ENCODE measurements around the gene BABAM1. TPM values are rescaled to one million over a fixed set of nuclear protein-coding genes. Genes with fewer than 3 reads are reported as not detected.

Gene BABAM1
- total and polyA plus RNA-seq, 9 of the 15 experiments (the other 6 are each of a cell fraction or from before 2014, with no cell fraction given) = 14.7 to 160 (median 113) TPM

DNA sequence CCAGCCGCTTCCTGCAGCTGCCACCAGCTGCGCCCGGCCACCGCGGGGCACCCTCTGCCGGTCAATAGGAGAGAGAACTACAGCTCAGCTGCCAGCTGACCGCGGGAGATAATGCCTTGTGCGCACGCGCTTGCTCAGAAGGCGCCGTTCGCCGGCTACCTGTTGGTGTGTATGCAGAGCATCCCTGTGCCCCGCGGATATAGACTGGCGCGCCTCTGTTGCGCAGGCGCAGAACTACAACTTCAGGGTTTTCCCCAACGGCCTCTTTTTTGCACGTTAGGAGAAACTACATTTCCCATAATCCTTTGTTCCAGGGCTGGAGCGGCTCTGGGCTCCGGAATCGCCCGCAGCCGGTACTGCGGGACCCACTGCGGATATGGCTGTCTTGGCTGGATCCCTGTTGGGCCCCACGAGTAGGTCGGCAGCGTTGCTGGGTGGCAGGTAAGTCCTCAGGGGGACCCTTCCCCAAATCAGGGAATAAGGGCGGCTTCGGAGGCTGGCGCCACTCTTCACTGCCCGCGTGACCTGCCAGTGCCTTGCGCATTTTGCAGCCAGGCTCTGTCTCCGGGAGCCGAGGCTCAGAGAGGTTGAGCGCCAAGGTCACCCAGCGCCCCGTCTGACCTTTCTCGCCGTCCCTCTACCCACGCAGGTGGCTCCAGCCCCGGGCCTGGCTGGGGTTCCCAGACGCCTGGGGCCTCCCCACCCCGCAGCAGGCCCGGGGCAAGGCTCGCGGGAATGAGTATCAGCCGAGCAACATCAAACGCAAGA is 38.5 kb downstream of the BABAM1 start, which contains the start of gene MRPL34 (continued):
- TF ChIP-seq, protein P1, sequence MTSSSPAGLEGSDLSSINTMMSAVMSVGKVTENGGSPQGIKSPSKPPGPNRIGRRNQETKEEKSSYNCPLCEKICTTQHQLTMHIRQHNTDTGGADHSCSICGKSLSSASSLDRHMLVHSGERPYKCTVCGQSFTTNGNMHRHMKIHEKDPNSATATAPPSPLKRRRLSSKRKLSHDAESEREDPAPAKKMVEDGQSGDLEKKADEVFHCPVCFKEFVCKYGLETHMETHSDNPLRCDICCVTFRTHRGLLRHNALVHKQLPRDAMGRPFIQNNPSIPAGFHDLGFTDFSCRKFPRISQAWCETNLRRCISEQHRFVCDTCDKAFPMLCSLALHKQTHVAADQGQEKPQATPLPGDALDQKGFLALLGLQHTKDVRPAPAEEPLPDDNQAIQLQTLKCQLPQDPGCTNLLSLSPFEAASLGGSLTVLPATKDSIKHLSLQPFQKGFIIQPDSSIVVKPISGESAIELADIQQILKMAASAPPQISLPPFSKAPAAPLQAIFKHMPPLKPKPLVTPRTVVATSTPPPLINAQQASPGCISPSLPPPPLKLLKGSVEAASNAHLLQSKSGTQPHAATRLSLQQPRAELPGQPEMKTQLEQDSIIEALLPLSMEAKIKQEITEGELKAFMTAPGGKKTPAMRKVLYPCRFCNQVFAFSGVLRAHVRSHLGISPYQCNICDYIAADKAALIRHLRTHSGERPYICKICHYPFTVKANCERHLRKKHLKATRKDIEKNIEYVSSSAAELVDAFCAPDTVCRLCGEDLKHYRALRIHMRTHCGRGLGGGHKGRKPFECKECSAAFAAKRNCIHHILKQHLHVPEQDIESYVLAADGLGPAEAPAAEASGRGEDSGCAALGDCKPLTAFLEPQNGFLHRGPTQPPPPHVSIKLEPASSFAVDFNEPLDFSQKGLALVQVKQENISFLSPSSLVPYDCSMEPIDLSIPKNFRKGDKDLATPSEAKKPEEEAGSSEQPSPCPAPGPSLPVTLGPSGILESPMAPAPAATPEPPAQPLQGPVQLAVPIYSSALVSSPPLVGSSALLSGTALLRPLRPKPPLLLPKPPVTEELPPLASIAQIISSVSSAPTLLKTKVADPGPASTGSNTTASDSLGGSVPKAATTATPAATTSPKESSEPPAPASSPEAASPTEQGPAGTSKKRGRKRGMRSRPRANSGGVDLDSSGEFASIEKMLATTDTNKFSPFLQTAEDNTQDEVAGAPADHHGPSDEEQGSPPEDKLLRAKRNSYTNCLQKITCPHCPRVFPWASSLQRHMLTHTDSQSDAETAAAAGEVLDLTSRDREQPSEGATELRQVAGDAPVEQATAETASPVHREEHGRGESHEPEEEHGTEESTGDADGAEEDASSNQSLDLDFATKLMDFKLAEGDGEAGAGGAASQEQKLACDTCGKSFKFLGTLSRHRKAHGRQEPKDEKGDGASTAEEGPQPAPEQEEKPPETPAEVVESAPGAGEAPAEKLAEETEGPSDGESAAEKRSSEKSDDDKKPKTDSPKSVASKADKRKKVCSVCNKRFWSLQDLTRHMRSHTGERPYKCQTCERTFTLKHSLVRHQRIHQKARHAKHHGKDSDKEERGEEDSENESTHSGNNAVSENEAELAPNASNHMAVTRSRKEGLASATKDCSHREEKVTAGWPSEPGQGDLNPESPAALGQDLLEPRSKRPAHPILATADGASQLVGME (CRISPR knock-in tag; IDR thresholded peaks at IDR 0.05) = no peak
- TF ChIP-seq FOXK1 (CRISPR knock-in tag; IDR thresholded peaks at IDR 0.05; ENCODE audit: borderline replicate concordance) (0 out of 2 replicates have a peak, but pooled peaks have one; percentile 60), LEF1 (IDR thresholded peaks at IDR 0.05) (0 out of 2 replicates have a peak, but pooled peaks have one; percentile 47), ZNF655 (CRISPR knock-in tag; IDR thresholded peaks at IDR 0.05) (no peak), SREBF2 (CRISPR knock-in tag; IDR thresholded peaks at IDR 0.05) (no peak), ZNF507 (tag; conservative IDR thresholded peaks at IDR 0.05) (no peak), TCF7 (IDR thresholded peaks at IDR 0.05; ENCODE audit: borderline replicate concordance) (no peak), POLR2G (IDR thresholded peaks at IDR 0.05; ENCODE audit: low read depth, low read length) (peak; percentile 87), CBX2 (IDR thresholded peaks at IDR 0.05; ENCODE audit: insufficient read depth, low read length, poor library complexity, severe bottlenecking) (no peak), FOXK2 (conservative IDR thresholded peaks at IDR 0.05 in 1 of 2, IDR thresholded peaks at IDR 0.05 in 1 of 2; ENCODE audit: low read depth in 2 of 2) (peak; percentile 65 to 78), ZSCAN32 (CRISPR knock-in tag; IDR thresholded peaks at IDR 0.05) (no peak), ZNF444 (CRISPR knock-in tag; IDR thresholded peaks at IDR 0.05) (no peak), RNF2 (IDR thresholded peaks at IDR 0.05) (no peak), ZNF324 (CRISPR knock-in tag; IDR thresholded peaks at IDR 0.05) (no peak), PCBP1 (IDR thresholded peaks at IDR 0.05; ENCODE audit: low read depth, low read length, poor library complexity, severe bottlenecking) (peak; percentile 38), SIX5 (IDR thresholded peaks at IDR 0.05; ENCODE audit: borderline replicate concordance in 1 of 2, insufficient read depth in 1 of 2, low read depth in 1 of 2, low read length in 2 of 2) (peak; percentile 42 to 49; a peak in 2 of 4 replicates), GABPA (tag; conservative IDR thresholded peaks at IDR 0.05; ENCODE audit: low read depth) (0 out of 2 replicates have a peak, but pooled peaks have one; percentile 46)
- TF ChIP-seq, protein P2, sequence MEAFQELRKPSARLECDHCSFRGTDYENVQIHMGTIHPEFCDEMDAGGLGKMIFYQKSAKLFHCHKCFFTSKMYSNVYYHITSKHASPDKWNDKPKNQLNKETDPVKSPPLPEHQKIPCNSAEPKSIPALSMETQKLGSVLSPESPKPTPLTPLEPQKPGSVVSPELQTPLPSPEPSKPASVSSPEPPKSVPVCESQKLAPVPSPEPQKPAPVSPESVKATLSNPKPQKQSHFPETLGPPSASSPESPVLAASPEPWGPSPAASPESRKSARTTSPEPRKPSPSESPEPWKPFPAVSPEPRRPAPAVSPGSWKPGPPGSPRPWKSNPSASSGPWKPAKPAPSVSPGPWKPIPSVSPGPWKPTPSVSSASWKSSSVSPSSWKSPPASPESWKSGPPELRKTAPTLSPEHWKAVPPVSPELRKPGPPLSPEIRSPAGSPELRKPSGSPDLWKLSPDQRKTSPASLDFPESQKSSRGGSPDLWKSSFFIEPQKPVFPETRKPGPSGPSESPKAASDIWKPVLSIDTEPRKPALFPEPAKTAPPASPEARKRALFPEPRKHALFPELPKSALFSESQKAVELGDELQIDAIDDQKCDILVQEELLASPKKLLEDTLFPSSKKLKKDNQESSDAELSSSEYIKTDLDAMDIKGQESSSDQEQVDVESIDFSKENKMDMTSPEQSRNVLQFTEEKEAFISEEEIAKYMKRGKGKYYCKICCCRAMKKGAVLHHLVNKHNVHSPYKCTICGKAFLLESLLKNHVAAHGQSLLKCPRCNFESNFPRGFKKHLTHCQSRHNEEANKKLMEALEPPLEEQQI (IDR thresholded peaks at IDR 0.05) = no peak

Data from K562 (cell line).